ENCODE measurements around the gene GPR183.
A peak's percentile ranks its signal among the peaks of the same experiment; 100 is the strongest.

Gene GPR183

GRCh38 chr13:99268822-99269221, 38.4 kb downstream of the GPR183 start:
- Histone ChIP-seq H3K9me3 (peaks cover 0 to 6% (median 0%) of the 10 kb centered on the region in 3 donors), H3K36me3 (peaks cover 0 to 5% (median 0%) of the 10 kb centered on the region in 3 donors), H3K4me1 (no peaks in the 10 kb centered on the region), H3K4me3 (no peak overlapping the region), H3K27ac (no peak overlapping the region), H3K27me3 (no peaks in the 10 kb centered on the region)
- no peak for DNase-seq
- intact Hi-C loops (cut with DNase I; ENCODE audit: low total_unique reads) = loop anchor here (2.0 to 5.0 kb wide), 2 partner anchors 92 to 168 kb away; no protein-coding TSS in a partner anchor
- TF ChIP-seq CTCF (IDR thresholded peaks at IDR 0.05) = no peak

- Histone ChIP-seq H3K27ac (no peak overlapping the region), H3K4me3 (no peak overlapping the region), H3K36me3 (peaks cover 0 to 5% (median 0%) of the 10 kb centered on the region in 3 donors), H3K4me1 (no peaks in the 10 kb centered on the region), H3K27me3 (no peaks in the 10 kb centered on the region), H3K9me3 (peaks cover 0 to 6% (median 0%) of the 10 kb centered on the region in 3 donors)
- intact Hi-C loops (cut with DNase I; ENCODE audit: low total_unique reads) = loop anchor here (2.0 to 5.0 kb wide), 2 partner anchors 91 to 169 kb away; no protein-coding TSS in a partner anchor
- TF ChIP-seq CTCF (IDR thresholded peaks at IDR 0.05) = no peak
- DNase-seq = no peak
Observed at GRCh38 chr13:99267927-99268326, 39.3 kb downstream of the GPR183 start.

- Histone ChIP-seq H3K4me3 (no peak overlapping the region), H3K9me3 (no peaks in the 10 kb centered on the region), H3K4me1 (no peaks in the 10 kb centered on the region), H3K27me3 (no peaks in the 10 kb centered on the region), H3K27ac (no peak overlapping the region), H3K36me3 (peaks cover 0 to 5% (median 0%) of the 10 kb centered on the region in 3 donors)
- no peak for TF ChIP-seq CTCF (IDR thresholded peaks at IDR 0.05)
- DNase-seq = no peak
- intact Hi-C loops (cut with DNase I; ENCODE audit: low total_unique reads) = loop anchor here (5.0 kb wide), 1 partner anchor 90 kb away; no protein-coding TSS in a partner anchor
Observed at GRCh38 chr13:99266827-99267226, 40.4 kb downstream of the GPR183 start.

- no peaks in the 10 kb centered on the region for H3K4me1 ChIP-seq
- H3K9me3 ChIP-seq = no peaks in the 10 kb centered on the region
- DNase-seq = no peak
- peaks cover 0 to 5% (median 0%) of the 10 kb centered on the region in 3 donors for H3K36me3 ChIP-seq
- H3K27me3 ChIP-seq = no peaks in the 10 kb centered on the region
- peak; percentile 56 to 69 for TF ChIP-seq CTCF (IDR thresholded peaks at IDR 0.05)
- no peak overlapping the region for H3K4me3 ChIP-seq
- H3K27ac ChIP-seq = no peak overlapping the region
- intact Hi-C loops (cut with DNase I; ENCODE audit: low total_unique reads) = loop anchor here (5.0 kb wide), 1 partner anchor 89 kb away; no protein-coding TSS in a partner anchor
Observed at GRCh38 chr13:99265821-99266426, 41.3 kb downstream of the GPR183 start.

GRCh38 chr13:99265162-99265800, 41.9 kb downstream of the GPR183 start:
- no peak for DNase-seq
- Histone ChIP-seq H3K4me1 (no peaks in the 10 kb centered on the region), H3K36me3 (peaks cover 0 to 6% (median 0%) of the 10 kb centered on the region in 3 donors), H3K27me3 (no peaks in the 10 kb centered on the region), H3K4me3 (no peak overlapping the region), H3K27ac (no peak overlapping the region), H3K9me3 (no peaks in the 10 kb centered on the region)
- TF ChIP-seq CTCF (IDR thresholded peaks at IDR 0.05) = no peak
- intact Hi-C loops (cut with DNase I; ENCODE audit: low total_unique reads) = loop anchor here (5.0 kb wide), 1 partner anchor 88 kb away; no protein-coding TSS in a partner anchor
